ENCODE data around the gene DCANP1.

The DCANP1 gene

DNA sequence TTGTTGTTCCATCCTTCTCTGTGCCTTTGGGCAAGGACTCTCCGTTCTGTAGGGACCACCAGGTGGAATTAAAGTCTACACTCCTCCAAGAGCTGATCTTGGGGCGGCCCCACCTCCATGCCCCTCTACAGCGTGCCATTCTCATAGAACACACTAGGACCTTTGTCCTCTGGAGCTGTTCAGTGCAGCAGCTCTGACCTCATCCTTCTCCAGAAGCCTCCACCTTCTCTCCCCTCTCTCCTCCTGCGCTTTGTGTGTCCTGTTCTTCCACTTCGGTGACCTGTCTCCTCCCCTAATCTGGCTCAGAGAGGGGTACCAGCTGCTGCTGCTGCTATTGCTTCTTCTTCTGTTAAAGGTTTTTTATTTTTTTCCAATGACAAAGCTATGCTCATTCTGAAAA lies 46.3 kb downstream of the DCANP1 start:
- H3K27ac ChIP-seq (ENCODE audit: low read depth, low read length): no peak overlapping the region
- H3K4me1 ChIP-seq (ENCODE audit: insufficient read depth, low read length): peaks cover 54% of the 10 kb centered on the region
- no peaks in the 10 kb centered on the region for H3K36me3 ChIP-seq (ENCODE audit: insufficient read depth, low read length)
- H3K27me3 ChIP-seq (ENCODE audit: insufficient read depth, low read length): peaks cover 84% of the 10 kb centered on the region
- no peak overlapping the region for H3K9ac ChIP-seq (ENCODE audit: low read depth, low read length)
- peak overlapping the region; percentile 75 for H3K4me3 ChIP-seq (ENCODE audit: low read length)
- peaks cover 6% of the 10 kb centered on the region; the same call in 1 of the 2 replicates for H3K9me3 ChIP-seq (ENCODE audit: insufficient read depth, low read depth, low read length)
- 5% methylated on average over 5 of the region's 5 CpGs for WGBS

GRCh38 chr5:135399794-135400542 lies 47.2 kb downstream of the DCANP1 start:
- H3K27me3 ChIP-seq (ENCODE audit: insufficient read depth, low read length): peaks cover 87% of the 10 kb centered on the region
- no peaks in the 10 kb centered on the region for H3K36me3 ChIP-seq (ENCODE audit: insufficient read depth, low read length)
- peaks cover 2% of the 10 kb centered on the region; the same call in 1 of the 2 replicates for H3K9me3 ChIP-seq (ENCODE audit: insufficient read depth, low read depth, low read length)
- H3K27ac ChIP-seq (ENCODE audit: low read depth, low read length): peak overlapping the region; percentile 89; the same call in 1 of the 2 replicates
- H3K4me1 ChIP-seq (ENCODE audit: insufficient read depth, low read length): peaks cover 54% of the 10 kb centered on the region
- WGBS: under 1% methylated on average over 23 of the region's 25 CpGs
- H3K9ac ChIP-seq (ENCODE audit: low read depth, low read length): peak overlapping the region; percentile 87
- peak overlapping the region; percentile 75 for H3K4me3 ChIP-seq (ENCODE audit: low read length)

DNA sequence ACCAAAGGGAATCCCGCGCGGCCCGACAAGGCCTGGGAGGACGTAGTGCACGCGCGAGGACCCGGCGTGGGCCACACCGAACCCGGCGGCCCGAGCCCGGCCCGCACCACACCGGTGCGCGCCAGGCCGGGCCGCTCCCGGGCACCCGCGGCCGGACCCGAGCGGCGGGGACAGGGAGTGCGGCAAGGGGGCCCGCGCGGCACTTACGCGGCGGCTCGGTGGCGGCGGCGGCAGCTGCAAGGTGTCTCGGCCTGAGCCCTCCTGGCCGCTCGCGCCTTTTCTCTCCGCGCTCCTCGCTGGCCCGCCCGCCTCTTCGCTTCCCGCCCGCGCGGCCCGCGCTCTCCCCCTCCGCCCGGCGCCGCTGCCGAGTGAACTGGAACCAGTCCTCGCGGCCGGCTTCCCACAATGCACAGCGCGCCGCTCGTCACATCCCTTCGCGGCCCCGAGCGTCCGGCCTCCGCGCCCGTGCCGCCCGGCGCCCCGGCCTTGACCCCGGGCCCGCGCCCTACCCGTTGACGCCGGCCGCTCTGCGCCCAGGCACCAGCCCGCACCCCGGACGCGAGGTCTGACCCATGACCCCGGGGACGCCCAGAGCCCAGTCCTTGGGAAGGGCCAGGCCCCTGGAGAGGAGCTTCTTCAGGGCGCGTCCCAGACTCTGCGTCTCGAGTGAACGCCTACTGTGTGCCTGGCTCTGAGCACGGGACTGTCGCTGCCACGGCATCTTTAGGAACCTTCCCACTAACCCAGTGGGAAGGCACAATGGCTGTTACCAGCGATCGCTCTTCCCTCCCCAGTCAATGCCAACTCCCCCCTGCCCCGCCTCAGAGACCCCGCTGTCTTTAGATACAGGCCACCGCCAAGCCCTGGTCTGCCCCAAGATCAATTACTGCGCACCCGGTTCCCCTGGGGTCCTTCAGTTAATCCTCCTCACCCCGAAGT lies 48.0 kb downstream of the DCANP1 start, which contains the start of gene MACROH2A1:
Gene MACROH2A1 (minus strand): TSS at position 377 of the 939 bp plus-strand sequence. CDS start 10,138 bp downstream, outside the sequence.
- peak within 1 kb of the TSS; percentile 75 for H3K4me3 ChIP-seq (ENCODE audit: low read length)
- peaks cover 54% of the 10 kb centered on the region for H3K4me1 ChIP-seq (ENCODE audit: insufficient read depth, low read length)
- no peaks in the 10 kb centered on the region for H3K36me3 ChIP-seq (ENCODE audit: insufficient read depth, low read length)
- WGBS: under 1% methylated on average over 109 of the region's 109 CpGs
- peak within 1 kb of the TSS; percentile 89 for H3K27ac ChIP-seq (ENCODE audit: low read depth, low read length)
- H3K9me3 ChIP-seq (ENCODE audit: insufficient read depth, low read depth, low read length): no peaks in the 10 kb centered on the region
- peak within 1 kb of the TSS; percentile 87 for H3K9ac ChIP-seq (ENCODE audit: low read depth, low read length)
- peaks cover 84% of the 10 kb centered on the region for H3K27me3 ChIP-seq (ENCODE audit: insufficient read depth, low read length)

DNA sequence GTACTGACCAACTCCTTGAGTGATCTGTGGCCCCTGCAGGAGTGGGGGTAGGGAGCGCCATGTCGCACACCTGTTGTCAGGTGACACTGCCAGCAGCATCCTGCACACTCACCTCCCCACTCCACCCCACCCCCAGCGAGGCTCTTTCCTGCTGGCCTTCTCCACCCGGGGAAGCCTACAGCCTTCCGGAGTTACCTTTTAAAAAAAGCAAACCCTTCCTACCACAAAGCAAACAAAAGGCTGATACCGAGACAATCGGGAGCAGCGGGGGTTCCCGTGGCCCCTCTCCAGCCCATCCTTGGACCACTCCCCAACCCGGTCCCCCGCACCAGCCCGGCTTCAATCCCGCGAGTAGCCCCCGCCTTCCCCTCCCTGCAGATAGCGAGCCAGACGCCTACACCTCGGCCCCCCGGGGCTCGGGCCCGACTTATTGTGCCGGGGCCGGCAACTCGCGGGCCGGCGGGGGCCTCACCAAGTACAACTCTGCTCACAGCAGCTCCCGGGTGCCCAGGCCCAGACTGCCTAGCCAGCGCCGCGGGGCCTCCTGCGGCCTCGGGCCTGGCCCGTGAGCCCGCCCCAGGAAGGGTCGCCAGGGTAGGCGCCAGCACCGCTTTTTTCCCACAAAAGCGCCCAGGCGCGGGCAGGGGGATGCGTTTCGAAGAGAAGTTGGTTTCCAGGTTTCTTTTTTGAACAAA lies 48.8 kb downstream of the DCANP1 start:
- Histone ChIP-seq H3K27me3 (ENCODE audit: insufficient read depth, low read length) (peaks cover 76% of the 10 kb centered on the region), H3K4me3 (ENCODE audit: low read length) (peak overlapping the region; percentile 75), H3K4me1 (ENCODE audit: insufficient read depth, low read length) (peaks cover 51% of the 10 kb centered on the region), H3K9me3 (ENCODE audit: insufficient read depth, low read depth, low read length) (no peaks in the 10 kb centered on the region), H3K36me3 (ENCODE audit: insufficient read depth, low read length) (no peaks in the 10 kb centered on the region), H3K9ac (ENCODE audit: low read depth, low read length) (peak overlapping the region; percentile 87), H3K27ac (ENCODE audit: low read depth, low read length) (peak overlapping the region; percentile 89)
- under 1% methylated on average over 43 of the region's 43 CpGs for WGBS

GRCh38 chr5:135397084-135397483 lies 50.1 kb downstream of the DCANP1 start:
- Histone ChIP-seq H3K9me3 (ENCODE audit: insufficient read depth, low read depth, low read length) (no peaks in the 10 kb centered on the region), H3K27ac (ENCODE audit: low read depth, low read length) (no peak overlapping the region), H3K9ac (ENCODE audit: low read depth, low read length) (no peak overlapping the region), H3K36me3 (ENCODE audit: insufficient read depth, low read length) (peaks cover 7% of the 10 kb centered on the region; the same call in 1 of the 2 replicates), H3K27me3 (ENCODE audit: insufficient read depth, low read length) (peaks cover 64% of the 10 kb centered on the region), H3K4me3 (ENCODE audit: low read length) (0 out of 2 replicates have a peak overlapping the region, but pooled peaks have one; percentile 75), H3K4me1 (ENCODE audit: insufficient read depth, low read length) (peaks cover 43% of the 10 kb centered on the region)
- WGBS: 79% methylated on average over 5 of the region's 5 CpGs

DNA sequence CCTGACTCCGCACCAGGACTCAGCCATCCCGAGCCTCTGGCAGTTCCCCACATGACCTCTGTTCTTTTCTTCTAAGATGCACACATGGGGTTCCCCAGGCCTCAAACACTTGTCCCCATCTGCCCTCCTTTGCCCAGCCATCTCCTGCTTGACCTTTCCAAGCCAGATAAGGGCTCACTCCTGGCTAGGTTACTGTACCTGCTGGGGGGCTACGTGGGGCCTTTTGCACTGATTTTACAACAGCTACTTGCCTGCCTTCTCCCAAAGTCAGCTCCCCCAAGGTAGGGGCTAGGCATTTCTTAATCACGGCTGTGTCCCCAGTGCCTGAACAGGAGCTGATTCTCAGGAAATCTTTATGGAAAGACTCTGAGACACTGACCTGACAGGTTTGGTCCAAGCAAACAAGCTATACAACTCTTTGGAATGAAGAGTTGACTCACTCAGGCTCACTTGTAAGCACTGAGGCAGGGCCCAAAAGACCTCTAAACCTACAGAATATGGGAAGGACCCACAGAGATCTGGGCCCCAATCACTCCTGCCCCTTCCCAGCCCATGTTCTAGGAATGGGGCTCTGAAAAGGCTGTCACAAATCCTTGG lies 50.6 kb downstream of the DCANP1 start:
- Histone ChIP-seq H3K9ac (ENCODE audit: low read depth, low read length) (no peak overlapping the region), H3K4me3 (ENCODE audit: low read length) (no peak overlapping the region), H3K9me3 (ENCODE audit: insufficient read depth, low read depth, low read length) (no peaks in the 10 kb centered on the region), H3K4me1 (ENCODE audit: insufficient read depth, low read length) (peaks cover 40% of the 10 kb centered on the region), H3K27ac (ENCODE audit: low read depth, low read length) (no peak overlapping the region), H3K36me3 (ENCODE audit: insufficient read depth, low read length) (peaks cover 7% of the 10 kb centered on the region; the same call in 1 of the 2 replicates), H3K27me3 (ENCODE audit: insufficient read depth, low read length) (peaks cover 58% of the 10 kb centered on the region)
- 87% methylated on average over 4 of the region's 4 CpGs for WGBS

DNA sequence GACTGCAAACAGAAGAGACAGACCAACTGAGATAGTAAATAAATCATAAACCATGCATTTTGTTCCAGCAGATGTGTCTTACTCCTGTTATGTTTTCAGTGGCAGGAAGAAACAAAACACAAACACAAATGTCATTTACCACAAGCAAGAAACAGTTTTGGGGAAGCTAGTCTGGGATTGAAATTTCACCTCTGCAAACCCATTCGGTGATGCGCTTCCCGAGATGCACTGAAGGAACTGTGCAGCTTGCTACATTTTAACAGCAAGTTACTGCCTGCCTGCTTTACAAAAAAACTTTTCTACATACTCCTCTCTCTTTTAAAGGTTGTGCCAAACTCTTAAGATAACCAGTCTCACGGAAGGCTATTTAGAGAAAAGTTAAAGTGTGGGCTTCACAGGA lies 51.3 kb downstream of the DCANP1 start:
- peaks cover 52% of the 10 kb centered on the region for H3K27me3 ChIP-seq (ENCODE audit: insufficient read depth, low read length)
- peaks cover 7% of the 10 kb centered on the region; the same call in 1 of the 2 replicates for H3K36me3 ChIP-seq (ENCODE audit: insufficient read depth, low read length)
- no peak overlapping the region for H3K9ac ChIP-seq (ENCODE audit: low read depth, low read length)
- H3K9me3 ChIP-seq (ENCODE audit: insufficient read depth, low read depth, low read length): no peaks in the 10 kb centered on the region
- H3K4me1 ChIP-seq (ENCODE audit: insufficient read depth, low read length): peaks cover 37% of the 10 kb centered on the region
- H3K4me3 ChIP-seq (ENCODE audit: low read length): no peak overlapping the region
- no peak overlapping the region for H3K27ac ChIP-seq (ENCODE audit: low read depth, low read length)
- 94% methylated on average over 4 of the region's 4 CpGs for WGBS

- WGBS: 83% methylated on average over 5 of the region's 5 CpGs
- H3K27ac ChIP-seq (ENCODE audit: low read depth, low read length): no peak overlapping the region
- peaks cover 33% of the 10 kb centered on the region for H3K4me1 ChIP-seq (ENCODE audit: insufficient read depth, low read length)
- H3K4me3 ChIP-seq (ENCODE audit: low read length): no peak overlapping the region
- H3K36me3 ChIP-seq (ENCODE audit: insufficient read depth, low read length): peaks cover 7% of the 10 kb centered on the region; the same call in 1 of the 2 replicates
- H3K27me3 ChIP-seq (ENCODE audit: insufficient read depth, low read length): peaks cover 47% of the 10 kb centered on the region
- no peaks in the 10 kb centered on the region for H3K9me3 ChIP-seq (ENCODE audit: insufficient read depth, low read depth, low read length)
- H3K9ac ChIP-seq (ENCODE audit: low read depth, low read length): no peak overlapping the region
Measured at GRCh38 chr5:135395451-135395850, 51.7 kb downstream of the DCANP1 start.
